NCI-H748 (cell line): ENCODE results near the gene FNTB.

ENCODE experiments used
- DNase-seq: peaks from one replicate; lab custom pipeline; 2025; ENCODE audit not compliant: unreplicated experiment; lab: John Stamatoyannopoulos, UW

The FNTB gene

GRCh38 chr14:65044596-65044959, 57.9 kb downstream of the FNTB start:
- no peak for DNase-seq

GRCh38 chr14:65045006-65045405, 58.3 kb downstream of the FNTB start:
- no peak for DNase-seq

- no peak for DNase-seq
Observed at GRCh38 chr14:65045709-65046108, 59.0 kb downstream of the FNTB start.

GRCh38 chr14:65052832-65053231, 66.1 kb downstream of the FNTB start:
- no peak for DNase-seq

- no peak for DNase-seq
Observed at GRCh38 chr14:65053466-65053865, 66.8 kb downstream of the FNTB start.

GRCh38 chr14:65054471-65055085, 67.9 kb downstream of the FNTB start:
- no peak for DNase-seq

GRCh38 chr14:65057695-65058094, 71.0 kb downstream of the FNTB start:
- no peak for DNase-seq

GRCh38 chr14:65062096-65063075, 75.7 kb downstream of the FNTB start:
- DNase-seq, result no peak

- no peak for DNase-seq
Observed at GRCh38 chr14:65065719-65066118, 79.0 kb downstream of the FNTB start.

- DNase-seq, result no peak
Observed at GRCh38 chr14:65069874-65070413, 83.2 kb downstream of the FNTB start.

- DNase-seq, result peak; percentile 96
Observed at GRCh38 chr14:65070471-65070976, 83.8 kb downstream of the FNTB start.

- no peak for DNase-seq
Observed at GRCh38 chr14:65071544-65071943, 84.8 kb downstream of the FNTB start.

GRCh38 chr14:65072256-65072655, 85.6 kb downstream of the FNTB start:
- no peak for DNase-seq

- no peak for DNase-seq
Observed at GRCh38 chr14:65072937-65073336, 86.2 kb downstream of the FNTB start.

- no peak for DNase-seq
Observed at GRCh38 chr14:65073605-65074201, 87.0 kb downstream of the FNTB start.

GRCh38 chr14:65074449-65075150, 87.9 kb downstream of the FNTB start:
- DNase-seq, result no peak

GRCh38 chr14:65075628-65076325, 89.1 kb downstream of the FNTB start:
- DNase-seq, result no peak

GRCh38 chr14:65077318-65077717, 90.6 kb downstream of the FNTB start:
- DNase-seq, result no peak

GRCh38 chr14:65079201-65079600, 92.5 kb downstream of the FNTB start:
- no peak for DNase-seq

- no peak for DNase-seq
Observed at GRCh38 chr14:65079768-65080167, 93.1 kb downstream of the FNTB start.
